Stimulated activated CD8-positive, alpha-beta memory T cell treated with anti-CD3 and anti-CD28 coated beads, Interleukin-12 subunit alpha, Interleukin-12 subunit beta, amount 100 ng/mL, for 4 hours (primary cell): Measurements from ENCODE around the gene VPS29.
"Not testable (repeated sequence)": the region's sequence is repeated elsewhere in the genome, so short reads cannot be mapped to it uniquely, and the experiment has no call there.

ENCODE experiments used
- DNase-seq: peaks from one replicate; pipeline ENCODE4 v3.0.0-alpha.2; 2020; ENCODE audit warnings: low read depth

Gene VPS29

GRCh38 chr12:110520876-110521712, 19.2 kb upstream of the VPS29 start:
- DNase-seq: not testable (repeated sequence)

GRCh38 chr12:110518014-110518413, 16.1 kb upstream of the VPS29 start:
- not testable (repeated sequence) for DNase-seq

- no peak for DNase-seq
Measured at GRCh38 chr12:110516995-110517394, 15.1 kb upstream of the VPS29 start.

- no peak for DNase-seq
Measured at GRCh38 chr12:110514363-110514762, 12.5 kb upstream of the VPS29 start.

GRCh38 chr12:110513842-110514241, 11.9 kb upstream of the VPS29 start:
- no peak for DNase-seq

- DNase-seq: no peak
Measured at GRCh38 chr12:110508071-110508586, 6.2 kb upstream of the VPS29 start.

GRCh38 chr12:110505332-110505731, 3.4 kb upstream of the VPS29 start:
- DNase-seq: no peak

GRCh38 chr12:110503432-110503831, 1.5 kb upstream of the VPS29 start:
- DNase-seq: no peak

- no peak for DNase-seq
Measured at GRCh38 chr12:110501399-110501751, 536 bp downstream of the VPS29 start.

- DNase-seq: no peak
Measured at GRCh38 chr12:110498984-110499706, 2.8 kb downstream of the VPS29 start.

GRCh38 chr12:110475426-110475825, 26.5 kb downstream of the VPS29 start:
- no peak for DNase-seq

- DNase-seq: peak; percentile 88
Measured at GRCh38 chr12:110468214-110469048, 33.5 kb downstream of the VPS29 start, which contains the start of the genes FAM216A and GPN3. FAM216A (plus strand) TSS chr12:110468845; CDS start chr12:110468876, 31 bp downstream. GPN3 (minus strand) TSS chr12:110468257; CDS start chr12:110468203, 54 bp downstream.

- no peak for DNase-seq
Measured at GRCh38 chr12:110467847-110468213, 34.1 kb downstream of the VPS29 start.

GRCh38 chr12:110466791-110467190, 35.1 kb downstream of the VPS29 start:
- DNase-seq: no peak

GRCh38 chr12:110465765-110466164, 36.1 kb downstream of the VPS29 start:
- DNase-seq: not testable (repeated sequence)

- no peak for DNase-seq
Measured at GRCh38 chr12:110465024-110465423, 36.9 kb downstream of the VPS29 start.

GRCh38 chr12:110461189-110461588, 40.7 kb downstream of the VPS29 start:
- DNase-seq: not testable (repeated sequence)

- DNase-seq: no peak
Measured at GRCh38 chr12:110458756-110459155, 43.2 kb downstream of the VPS29 start.

- DNase-seq: no peak
Measured at GRCh38 chr12:110453569-110454296, 48.2 kb downstream of the VPS29 start.

- DNase-seq: no peak
Measured at GRCh38 chr12:110451263-110451662, 50.6 kb downstream of the VPS29 start.

- peak; percentile 89 for DNase-seq
Measured at GRCh38 chr12:110449799-110450497, 52.0 kb downstream of the VPS29 start, which contains the start of gene ARPC3. ARPC3 (minus strand) TSS chr12:110450337; CDS start chr12:110450260, 77 bp downstream.
